Glomerular visceral epithelial cell (primary cell): ENCODE data around the gene SMYD3.

Source experiments
- DNase-seq: peaks from one replicate; pipeline ENCODE4 v3.0.0-alpha.2; 2016; ENCODE audit errors: extremely low spot score

The SMYD3 gene

DNA sequence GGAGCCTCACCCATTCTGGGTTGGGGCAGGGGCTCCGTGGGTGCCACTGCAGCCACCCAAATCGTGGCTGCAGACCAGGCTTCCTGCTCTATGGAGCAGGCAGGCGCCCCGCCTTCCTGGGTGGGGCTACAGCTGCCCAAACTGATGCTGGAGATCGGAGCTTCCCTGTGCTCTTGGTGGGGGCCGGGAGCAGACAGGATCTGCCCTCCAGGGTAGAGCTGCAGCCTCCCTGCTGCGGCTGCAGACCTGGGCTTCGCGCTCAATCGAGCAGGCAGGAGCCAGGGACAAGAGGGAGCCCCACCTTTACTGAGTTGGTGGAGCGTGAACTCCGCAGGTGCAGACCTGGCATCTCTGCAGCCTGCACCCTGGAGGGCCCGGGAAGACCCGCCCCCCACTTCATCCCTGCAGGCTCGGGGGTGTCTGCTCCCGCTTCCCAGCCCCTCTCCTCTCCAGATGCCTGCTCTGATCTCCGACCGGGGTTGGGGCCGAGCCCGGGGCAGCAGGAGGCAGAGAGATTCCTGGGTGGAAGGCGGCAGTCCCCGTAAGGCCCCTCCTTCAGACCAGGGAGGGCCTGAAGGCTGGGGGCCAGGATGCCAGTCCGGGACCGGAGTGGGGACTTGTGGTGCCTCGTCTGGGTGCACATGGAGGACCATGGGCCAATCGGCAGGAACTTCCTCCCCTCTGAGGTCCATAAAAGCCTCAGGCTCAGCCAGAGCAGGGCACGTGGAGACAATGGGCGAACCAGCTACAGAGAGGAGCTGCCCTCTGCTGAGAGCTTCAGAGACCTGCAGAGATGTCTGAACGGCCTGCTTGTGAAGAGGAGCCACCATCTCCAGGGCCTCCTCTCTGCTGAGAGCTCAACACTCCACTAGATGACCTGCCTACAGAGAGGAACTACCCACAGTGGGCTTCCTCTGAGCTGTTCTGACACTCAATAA lies 359.3 kb downstream of the SMYD3 start:
- no peak for DNase-seq

DNA sequence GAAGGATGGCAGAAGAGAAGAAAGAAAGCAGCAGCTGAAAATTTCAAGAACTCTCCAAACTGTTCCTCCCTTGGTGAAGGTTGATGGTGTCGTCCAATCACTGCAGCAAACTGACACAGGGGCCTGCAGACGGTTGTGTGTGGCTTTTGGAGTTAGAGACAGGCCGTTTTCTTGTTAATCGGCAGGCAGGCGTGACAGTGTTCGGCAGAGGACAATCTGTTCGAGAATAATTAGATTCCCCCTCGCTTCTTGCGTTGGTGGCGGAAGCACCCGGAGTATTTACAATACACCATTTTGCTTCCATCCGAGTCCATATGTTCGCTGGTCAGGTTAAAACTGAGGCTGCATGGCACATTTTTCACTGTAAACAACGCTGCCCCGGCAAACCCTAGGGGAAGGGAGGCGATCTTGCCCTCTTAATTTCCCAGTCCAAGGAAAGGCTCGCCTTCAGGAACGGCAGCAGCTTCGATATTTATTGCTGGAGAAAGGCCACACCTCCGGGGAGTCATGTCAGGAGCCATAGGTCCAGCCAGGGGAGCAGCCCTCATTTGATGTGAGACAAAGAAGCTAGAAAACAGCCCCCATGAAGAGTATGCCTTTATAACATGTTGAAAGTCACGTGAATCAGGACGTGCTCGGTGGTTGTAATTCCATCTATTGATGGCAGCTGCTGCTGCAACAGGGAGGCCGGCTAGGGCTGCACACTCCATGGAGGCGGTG lies 360.1 kb downstream of the SMYD3 start:
- DNase-seq: no peak

DNA sequence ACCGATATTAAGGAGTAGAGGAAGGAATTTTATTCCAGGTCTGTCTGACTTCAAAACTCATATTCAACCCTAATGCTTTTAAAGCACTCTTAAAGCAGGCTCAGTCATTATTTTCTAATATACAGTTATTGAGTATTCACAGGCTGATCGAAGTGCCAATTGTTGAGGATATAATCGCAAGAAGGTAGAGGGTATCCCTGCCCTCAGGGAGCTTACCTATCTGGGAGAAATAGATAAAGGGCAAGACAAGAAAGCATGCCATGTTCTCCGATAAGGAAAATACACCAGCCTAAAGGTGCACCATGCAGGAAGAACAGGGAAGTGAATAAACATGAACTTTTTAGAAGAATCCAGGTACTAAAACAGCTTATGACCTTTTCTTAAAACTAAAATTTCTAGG lies 361.2 kb downstream of the SMYD3 start:
- DNase-seq: no peak

DNA sequence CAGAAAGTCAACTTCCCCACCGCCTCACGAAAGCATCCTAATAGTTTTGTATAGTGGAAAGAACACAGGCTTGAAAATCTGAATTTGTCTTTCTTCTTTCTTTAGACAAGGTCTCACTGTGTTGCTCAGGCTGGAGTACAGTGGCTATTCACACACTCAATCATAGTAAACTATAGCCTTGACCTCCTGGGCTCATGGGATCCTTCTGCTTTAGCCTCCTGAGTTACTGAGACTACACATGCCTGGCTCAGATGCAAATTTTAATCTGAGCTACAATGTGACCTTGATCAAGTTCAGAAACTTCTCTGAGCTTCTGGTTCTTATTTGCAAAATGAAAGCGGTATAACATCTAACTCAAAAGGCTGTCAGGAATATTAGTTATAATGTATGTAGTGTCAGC lies 362.1 kb downstream of the SMYD3 start:
- no peak for DNase-seq

DNA sequence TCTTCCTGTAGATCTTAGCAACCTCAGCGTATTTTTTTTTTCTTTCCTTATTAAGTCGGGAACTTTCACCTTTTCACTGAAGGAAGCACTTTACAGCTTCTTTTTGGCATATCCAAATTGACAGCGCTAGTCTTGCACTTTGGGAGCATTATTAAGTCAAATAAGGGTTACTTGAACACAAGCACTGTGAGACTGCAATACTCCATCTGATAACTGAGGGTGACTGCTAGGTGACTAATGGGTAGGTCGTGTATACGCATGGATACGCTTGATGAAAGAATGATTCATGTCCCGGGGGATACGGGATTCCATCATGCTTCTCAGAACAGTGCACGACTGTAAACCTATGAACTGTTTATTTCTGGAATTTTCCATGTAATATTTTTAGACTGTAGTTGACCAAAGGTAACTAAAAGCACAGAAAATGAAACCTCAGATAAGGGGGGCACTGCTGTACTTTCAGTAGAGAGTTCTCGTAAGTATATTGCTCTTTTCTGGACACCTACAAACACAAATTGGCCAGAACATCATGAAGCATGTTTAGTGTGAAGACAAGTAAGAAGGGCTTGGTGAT lies 364.7 kb downstream of the SMYD3 start:
- DNase-seq: peak; percentile 87

DNA sequence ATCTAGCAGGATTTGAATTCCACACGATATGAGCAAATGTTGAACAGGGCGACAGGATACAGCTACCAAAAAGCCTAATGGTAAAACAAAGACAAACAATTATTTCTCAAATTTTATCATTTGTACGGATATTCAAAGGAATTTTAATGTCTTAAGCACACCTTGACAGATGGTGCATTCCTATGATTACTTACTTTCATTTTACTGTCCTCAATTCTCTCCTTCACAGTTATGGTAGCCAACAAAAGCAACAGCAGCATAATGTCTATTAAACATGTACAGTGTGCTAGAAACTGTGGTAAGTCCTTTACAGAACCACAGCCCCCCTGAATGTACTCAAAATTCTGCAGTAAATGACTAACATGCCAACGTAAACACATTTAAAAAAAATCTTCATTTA lies 365.8 kb downstream of the SMYD3 start:
- DNase-seq: no peak

DNA sequence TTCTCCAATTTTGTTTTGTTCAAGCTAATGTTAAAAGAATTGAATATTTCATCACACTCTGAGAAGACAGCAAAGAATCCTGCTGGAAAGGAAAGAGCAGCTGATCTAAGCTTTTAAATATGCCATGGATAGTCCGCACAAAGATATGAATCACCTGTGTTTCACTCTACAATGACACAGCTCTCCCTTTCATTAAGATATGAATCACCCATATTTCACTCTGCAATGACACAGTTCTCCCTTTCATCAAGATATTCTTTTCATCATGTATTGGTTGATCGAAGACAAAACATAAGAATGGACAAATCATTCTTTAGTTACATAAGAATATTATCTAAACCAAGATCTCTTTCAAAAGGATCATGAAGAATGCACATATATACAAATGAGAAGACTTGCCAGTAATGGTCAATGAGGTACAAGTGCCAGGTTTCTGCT lies 367.3 kb downstream of the SMYD3 start:
- DNase-seq: peak; percentile 77

DNA sequence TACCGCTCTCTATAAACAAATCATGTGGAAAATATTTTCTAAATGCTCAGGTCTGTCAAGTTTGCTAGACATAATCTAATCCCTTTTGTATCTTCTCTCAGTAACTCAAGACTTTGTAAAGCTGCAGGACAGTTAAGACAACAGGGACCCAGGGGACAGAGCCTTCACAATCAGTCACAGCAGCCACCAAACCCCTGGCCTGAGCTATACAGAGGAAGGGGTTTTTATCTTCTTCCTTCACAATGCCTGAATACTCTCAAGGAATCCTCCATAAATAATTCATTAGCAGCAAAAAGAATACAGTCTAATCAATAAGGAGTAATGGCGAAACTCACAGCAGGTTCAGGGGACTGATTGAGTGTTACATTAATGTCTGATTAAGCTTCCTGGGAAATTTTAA lies 368.3 kb downstream of the SMYD3 start:
- no peak for DNase-seq

DNA sequence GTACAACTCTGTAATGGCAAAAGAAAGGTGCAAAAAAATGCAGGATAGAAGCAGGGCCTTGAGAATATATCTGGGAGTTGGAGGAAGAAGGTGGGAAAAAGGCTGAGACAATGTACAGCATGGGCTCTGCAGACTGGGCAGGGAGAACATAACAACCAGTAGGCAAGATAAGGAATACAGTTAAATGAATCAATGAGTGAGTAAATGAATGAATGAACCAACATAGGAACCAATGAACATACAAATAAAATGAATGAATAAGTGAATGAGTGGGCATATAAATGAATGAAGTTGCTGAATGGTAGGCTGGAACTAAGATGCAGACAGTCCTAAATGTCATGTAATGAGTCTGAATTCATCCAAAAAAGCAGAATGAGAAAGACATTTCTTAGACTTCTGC lies 370.6 kb downstream of the SMYD3 start:
- no peak for DNase-seq

DNA sequence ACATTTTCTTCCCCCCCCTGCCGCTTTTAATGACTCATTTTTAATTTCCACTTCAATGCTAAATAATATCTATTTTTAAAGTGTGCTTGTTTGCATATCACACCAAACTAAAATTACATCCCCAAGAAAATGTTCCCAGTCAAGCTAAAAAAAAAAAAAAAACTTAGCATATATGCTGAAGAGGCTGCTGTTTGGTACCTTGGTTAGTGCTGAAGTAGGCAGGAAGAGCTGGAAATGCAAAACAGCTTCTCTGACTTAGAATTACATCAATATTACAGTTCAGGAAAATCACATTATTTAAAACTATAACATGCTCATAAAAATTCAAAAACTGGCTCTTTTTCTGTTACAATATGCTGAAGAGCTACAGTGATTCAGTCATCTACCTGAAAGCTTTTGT lies 372.3 kb downstream of the SMYD3 start:
- no peak for DNase-seq

DNA sequence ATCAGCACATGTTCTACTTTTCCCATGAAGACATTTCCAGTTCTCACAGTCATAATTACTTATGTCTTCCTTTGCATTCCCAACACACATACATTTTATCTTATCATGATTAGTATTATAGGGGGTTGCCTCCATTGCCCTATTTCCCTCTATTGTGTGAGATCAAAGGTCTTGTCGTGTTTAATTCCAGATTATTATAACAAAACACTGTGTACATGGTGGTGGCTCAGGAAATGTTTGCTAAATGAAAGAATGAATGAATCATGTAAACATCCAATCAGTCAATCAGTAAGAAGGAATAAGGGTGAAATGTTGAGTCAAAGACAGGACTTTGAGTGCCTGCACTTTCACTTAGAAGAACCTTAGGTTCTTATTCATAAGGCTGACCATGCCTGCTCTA lies 376.0 kb downstream of the SMYD3 start:
- no peak for DNase-seq

DNA sequence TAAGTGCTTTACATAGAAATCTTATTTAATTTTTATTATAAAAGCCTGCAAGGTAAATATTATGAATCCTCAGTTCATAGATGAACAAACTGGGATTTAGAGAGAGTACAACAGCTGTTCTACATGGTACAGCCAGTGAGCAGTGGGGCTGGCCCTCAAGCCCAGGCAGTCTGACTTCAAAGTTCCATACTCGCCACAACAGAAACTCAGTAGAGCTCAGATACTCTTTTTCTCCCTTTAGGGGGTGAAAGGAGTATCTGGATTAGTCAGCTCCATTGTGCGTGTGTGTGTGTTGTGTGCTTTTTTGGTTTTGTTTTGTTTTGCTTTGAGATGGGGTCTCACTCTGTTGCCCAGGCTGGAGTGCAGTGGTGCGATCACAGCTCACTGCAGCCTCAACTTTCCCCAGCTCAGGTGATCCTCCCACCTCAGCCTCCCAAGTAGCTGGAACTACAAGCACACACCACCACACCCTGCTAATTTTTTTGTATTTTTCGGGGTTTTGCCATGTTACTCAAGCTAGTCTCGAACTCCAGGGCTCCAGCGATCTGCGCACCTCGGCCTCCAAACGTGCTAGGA lies 378.5 kb downstream of the SMYD3 start:
- no peak for DNase-seq

DNA sequence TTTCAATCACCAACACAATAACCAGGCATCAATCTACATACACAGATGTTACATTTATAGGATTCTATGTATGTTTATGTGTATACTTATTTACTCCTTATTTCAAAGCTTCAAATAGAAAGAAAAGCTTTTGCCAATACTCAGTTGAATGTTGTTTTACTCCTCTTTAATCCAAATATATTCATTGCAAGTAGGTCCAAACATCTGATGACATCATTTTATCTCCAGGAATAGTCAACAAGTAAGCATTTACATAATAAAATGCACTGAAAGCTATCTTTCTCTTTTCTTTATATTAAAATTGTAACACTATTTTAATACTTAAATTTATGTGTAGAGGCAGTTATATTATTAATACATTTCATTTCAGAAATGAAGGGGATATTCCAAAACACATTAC lies 380.5 kb downstream of the SMYD3 start:
- DNase-seq: no peak

DNA sequence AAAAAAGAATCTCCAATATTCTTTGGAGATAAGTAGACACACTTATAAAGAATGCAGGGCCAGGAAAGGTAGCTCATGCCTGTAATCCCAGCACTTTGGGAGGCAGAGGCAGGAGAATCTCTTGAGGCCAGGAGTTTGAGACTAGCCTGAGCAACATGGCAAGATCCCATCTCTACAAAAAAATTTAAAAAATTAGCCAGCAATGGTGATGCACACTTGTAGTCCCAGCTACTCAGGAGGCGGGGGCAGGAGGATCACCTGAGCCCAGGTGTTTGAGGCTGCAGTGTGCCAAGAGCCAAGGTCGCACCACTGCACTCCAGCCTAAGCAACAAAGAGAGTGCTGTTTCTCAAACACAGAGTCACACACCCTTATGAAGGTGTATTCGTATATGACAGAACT lies 385.0 kb downstream of the SMYD3 start:
- DNase-seq: no peak

DNA sequence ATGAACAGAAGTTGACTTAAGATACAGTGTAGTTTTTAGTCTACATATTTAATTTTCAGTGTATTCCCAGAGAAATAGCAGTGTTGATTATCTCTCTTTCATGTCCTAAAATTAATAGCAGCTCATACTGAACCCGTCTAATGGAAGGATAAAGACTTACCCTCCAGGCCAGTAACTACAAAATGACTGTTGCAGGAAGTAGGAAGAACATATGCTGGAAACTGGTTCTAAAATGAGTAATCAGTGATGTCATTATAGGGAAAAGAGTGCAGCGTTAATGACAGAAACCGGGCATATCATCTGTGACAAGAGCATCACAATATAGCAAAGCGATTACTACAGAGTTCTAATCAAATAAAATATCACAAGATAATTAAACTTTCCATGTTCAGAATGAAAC lies 385.5 kb downstream of the SMYD3 start:
- DNase-seq: no peak

DNA sequence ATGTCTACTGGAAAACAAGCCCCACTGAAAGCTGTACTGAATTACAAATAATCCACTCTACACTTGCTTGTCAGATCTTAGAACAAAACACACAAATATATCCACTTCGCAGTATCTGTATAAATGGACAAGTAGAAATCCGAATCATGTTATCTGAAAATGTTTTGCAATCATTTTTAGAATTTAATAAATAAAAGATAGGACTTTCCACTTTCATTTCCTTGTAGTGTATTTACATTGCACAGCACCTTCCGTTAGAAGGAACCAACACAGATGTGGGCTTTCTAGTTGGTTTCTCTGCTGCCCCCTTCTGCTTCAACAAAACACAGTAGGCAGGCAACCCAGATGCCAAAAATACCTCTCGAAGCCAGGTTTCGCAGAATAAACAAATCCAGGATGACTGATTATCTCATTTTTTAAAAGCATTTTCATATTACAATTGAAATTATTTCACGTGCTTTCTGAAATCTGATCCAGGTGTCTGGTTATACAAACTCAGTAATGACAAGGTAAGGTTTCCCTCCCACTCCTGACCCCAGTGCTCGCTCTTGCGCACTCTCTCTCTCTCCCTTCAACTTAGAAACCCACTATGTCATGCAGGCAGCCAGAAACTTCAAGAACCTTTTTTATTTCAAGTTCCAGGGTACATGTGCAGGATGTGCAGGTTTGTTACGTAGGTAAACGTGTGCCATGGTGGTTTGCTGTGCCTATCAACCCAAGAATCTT lies 389.9 kb downstream of the SMYD3 start:
- peak; percentile 46 for DNase-seq

DNA sequence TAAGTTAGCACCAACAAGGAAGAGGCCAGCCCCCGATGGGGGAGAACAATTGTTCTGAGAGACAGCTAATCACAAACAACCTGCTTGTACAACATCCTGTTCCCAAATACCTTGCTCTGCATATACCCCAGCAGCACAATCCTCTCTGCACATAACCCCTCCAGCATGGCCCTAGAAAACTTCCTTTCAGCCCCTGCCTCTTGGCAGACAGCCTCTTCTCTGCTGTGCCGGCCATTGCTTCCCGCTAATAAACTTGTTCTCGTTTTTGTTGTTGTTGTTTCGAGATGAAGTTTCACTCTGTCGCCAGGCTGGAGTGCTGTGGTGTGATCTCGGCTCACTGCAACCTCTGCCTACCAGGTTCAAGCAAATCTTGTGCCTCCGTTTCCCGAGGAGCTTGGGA lies 392.7 kb downstream of the SMYD3 start:
- DNase-seq: no peak

DNA sequence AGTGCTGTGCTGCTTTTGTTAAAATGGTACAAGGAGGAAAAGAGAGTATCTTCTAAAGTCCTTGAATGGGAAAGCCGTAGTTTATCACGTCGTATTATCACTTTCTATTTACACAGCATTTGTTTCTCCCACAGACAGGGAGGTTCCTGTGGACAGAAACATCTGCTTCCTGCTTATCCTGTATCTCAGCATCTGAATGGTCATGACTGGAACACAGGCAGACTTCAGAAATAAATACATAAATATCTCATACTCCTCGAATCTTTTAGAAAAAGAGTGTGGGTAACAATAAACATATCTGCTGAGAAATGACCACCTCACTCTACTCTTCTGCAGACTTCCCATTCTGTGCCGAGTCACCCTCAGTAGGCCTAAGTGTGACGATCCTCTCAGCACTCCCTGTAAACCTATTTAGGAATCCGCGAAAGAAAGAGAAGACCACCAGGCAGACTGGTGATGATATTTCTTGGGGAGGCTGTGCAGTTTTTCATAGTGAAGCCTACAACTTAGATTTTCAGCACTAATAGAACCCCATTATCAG lies 393.5 kb downstream of the SMYD3 start:
- no peak for DNase-seq

DNA sequence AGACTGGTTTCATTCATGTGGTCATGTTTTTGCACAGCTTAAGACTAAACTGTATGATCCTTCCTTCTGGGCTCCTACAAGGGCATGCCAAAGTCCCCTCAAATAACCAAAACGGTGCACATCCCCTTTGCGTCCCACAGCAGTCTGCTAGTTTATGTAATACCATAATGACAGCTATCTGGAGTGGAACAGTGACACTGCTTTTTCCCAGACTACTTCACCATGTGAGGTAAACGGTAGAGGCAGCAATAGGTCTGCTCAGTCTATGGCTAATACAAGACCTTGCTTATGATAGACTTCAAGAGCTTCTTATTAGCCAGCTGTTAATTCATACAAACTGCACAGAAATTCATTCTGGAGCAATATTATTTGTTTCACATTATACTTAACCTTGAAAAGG lies 395.5 kb downstream of the SMYD3 start:
- no peak for DNase-seq

DNA sequence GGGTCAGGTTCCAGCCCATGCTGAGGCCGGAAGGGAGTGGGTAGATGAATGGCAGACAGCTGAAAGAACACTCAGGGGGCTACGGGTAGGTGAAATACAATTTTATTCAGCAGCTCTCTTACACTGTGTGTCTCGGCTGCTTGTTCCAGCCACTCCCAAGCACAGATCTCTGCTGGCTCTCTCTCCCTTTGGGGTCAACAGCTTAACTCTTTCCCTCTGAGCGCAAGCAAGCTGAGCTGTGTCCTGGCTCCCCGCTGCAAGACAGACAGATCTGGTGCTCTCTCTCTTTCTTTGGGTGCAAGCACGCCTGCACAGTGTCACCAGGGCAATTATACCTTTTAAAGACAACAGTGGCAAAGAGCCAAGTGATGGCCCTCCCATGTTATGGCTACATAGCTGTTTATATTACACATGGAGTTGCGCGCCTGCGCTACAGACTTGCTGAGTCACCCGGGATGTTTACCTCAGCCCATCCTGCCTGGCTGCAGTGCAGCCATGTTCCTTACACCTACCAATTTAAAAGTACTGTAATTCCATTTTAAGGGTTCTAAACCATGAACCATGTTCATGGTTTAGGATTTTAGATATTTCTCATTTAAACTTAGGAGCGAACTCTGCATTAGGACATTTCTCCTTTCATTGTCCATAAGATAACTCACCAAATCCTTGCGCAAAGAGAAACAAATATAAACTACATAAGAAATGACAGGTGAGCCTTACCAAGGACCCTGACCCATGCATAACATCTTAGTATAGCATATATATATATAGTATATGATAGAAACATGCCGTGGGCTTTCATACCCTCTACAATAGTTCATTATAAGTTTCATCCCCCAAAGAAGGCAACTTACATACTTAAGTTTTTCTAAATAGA lies 396.5 kb downstream of the SMYD3 start:
- DNase-seq: no peak
